Amygdala (tissue), 56 donors: Measurements from ENCODE around the gene PCDHA9.
"Not testable (repeated sequence)": the region's sequence is repeated elsewhere in the genome, so short reads cannot be mapped to it uniquely, and the experiment has no call there.

Source experiments
- DNase-seq, 56 donors: peaks; one replicate each; lab custom pipeline; 2025; lab: John Stamatoyannopoulos, UW

PCDHA9 gene

GRCh38 chr5:140875085-140876065 lies 27.2 kb downstream of the PCDHA9 start, which contains the start of gene PCDHA12:
Gene PCDHA12 (plus strand): TSS chr5:140875308. CDS start chr5:140875473, 165 bp downstream.
- DNase-seq = no peak

- not testable (repeated sequence) for DNase-seq
Observed at GRCh38 chr5:140876541-140877261, 28.5 kb downstream of the PCDHA9 start.

GRCh38 chr5:140877262-140877581 lies 29.0 kb downstream of the PCDHA9 start:
- DNase-seq = no peak

GRCh38 chr5:140881889-140882590 lies 33.9 kb downstream of the PCDHA9 start, which contains the start of gene PCDHA13:
Gene PCDHA13 (plus strand): TSS chr5:140882124. CDS start chr5:140882269, 145 bp downstream.
- DNase-seq = peak in 3 of 56 donors; percentile 14 to 40 (median 19)

- DNase-seq = peak in 3 of 56 donors; percentile 7 to 22 (median 18)
Observed at GRCh38 chr5:140882591-140882899, 34.4 kb downstream of the PCDHA9 start.

GRCh38 chr5:140883373-140883772 lies 35.2 kb downstream of the PCDHA9 start:
- no peak for DNase-seq

- DNase-seq = no peak
Observed at GRCh38 chr5:140883927-140884697, 35.9 kb downstream of the PCDHA9 start.
